ENCODE results near the gene SND1.

The SND1 gene

DNA sequence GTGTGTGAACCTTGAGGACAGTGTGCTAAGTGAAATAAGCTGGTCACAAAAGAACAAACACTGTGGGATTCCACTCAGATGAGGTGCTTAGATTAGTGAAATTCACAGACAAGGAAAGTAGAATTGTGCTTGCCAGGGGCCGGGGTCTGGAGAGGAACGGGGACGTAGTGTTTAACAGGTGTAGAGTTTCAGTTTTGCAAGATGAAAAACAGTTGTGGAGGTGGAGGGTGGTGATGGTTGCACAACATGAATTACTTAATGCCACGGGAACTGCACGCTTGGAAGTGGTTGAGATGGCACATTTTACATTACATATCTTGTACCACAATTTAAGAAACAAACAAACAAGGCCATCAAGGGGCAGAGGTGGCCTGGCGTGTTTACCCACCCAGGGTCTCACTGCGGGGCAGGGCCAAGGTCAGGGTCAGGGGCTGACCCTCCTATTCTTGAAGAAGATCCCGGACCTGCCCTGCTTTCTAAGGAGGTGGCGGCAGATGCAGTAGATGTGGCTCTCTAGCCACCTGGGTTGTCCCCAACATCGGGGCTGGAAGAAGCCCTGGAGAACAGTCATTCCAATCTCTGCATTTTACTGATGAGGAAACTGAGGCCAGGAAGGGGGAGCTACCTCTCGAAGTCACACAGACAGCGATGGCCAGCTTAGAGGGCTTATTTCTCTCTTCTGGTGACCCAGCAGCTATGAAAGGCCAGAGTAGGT is 470.7 kb downstream of the SND1 start:
- no peak for DNase-seq

DNA sequence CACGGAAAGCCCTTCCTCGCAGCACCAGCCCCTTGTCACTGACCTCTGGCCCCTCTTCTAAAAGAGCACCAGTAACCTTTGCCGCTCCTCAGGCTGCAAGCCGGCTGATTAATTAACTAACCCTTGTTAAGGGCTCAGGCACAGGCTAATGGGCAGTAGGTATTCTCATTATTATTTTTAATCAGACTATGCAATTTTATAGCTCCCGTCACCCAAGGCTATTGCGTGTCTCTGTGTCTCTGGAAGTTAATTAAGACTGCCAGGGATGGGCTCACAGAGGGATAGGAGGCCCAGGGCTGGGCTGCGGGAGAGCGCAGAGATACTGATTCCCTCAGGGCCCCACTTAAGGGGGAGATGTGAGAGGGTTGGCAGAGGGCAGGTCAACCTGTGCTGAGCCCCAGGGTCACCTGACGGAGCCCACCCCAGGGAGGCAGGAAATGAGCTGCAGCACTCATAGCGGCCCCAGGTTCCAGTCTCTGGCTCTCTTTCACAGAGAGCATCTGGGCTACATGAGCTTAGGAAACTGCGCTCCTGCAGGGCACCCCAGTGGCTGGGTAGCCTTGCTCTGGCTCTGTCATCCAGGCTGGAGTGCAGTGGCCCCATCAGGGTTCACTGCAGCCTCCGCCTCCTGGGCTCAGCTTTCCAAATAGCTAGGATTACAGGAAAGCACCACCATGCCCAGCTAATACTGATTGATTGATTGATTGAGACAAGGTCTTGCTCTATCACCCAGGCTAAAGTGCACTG is 471.5 kb downstream of the SND1 start:
- no peak for DNase-seq

DNA sequence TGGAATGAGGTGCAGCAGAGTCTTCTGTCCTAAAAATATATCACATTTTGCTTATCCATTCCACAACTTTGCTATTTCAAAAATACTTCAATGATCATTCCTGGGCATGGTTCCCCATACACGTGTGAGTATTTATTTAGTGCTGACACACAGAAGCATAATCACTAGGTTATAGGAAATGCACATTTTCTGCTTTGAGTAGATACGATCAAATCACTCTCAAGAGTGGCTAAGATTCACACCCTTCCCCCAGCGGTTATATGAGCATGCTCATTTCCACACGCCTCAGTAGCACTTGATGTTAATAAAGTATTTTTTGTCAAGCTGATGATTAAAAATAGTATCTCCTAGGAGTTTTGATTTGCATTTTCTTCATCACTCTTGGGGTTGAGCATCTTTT is 472.8 kb downstream of the SND1 start:
- DNase-seq: no peak

DNA sequence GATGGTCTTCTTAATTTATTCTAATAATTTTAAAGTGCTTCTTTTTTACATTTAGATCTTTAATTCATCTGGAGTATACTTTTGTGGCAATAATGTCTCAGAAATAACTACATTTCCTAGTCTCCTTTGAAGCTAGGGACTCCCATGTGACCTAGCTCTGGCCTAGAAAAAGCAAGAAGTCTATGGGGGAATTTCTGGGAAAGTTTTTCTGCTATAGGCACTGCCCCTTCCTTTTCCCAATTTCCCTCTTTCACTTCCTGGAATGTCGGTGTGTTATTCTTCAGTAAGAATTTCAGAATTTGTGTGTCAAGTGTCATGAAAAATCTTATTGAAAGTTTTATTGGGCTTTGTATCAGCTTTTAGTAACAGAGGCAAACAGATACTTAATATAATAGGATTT is 473.8 kb downstream of the SND1 start:
- no peak for DNase-seq

DNA sequence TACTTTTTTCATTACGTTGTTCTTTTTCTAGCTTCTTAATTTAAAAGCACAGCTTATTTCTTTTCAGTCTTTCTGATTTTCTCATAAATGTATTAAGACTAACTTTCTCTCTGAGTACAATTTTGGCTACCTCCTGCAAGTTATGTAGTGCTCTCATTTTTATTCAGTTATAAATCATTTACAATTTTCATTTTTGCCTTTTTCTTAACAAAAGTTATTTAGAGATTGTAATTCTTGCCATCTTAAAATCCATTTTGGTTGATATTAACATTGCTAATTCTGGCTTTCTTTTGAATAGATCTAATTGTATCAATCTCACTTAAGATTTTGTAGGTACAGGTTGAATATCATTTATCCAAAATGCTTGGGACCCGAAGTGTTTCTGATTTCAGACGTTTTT is 476.4 kb downstream of the SND1 start:
- DNase-seq: no peak

DNA sequence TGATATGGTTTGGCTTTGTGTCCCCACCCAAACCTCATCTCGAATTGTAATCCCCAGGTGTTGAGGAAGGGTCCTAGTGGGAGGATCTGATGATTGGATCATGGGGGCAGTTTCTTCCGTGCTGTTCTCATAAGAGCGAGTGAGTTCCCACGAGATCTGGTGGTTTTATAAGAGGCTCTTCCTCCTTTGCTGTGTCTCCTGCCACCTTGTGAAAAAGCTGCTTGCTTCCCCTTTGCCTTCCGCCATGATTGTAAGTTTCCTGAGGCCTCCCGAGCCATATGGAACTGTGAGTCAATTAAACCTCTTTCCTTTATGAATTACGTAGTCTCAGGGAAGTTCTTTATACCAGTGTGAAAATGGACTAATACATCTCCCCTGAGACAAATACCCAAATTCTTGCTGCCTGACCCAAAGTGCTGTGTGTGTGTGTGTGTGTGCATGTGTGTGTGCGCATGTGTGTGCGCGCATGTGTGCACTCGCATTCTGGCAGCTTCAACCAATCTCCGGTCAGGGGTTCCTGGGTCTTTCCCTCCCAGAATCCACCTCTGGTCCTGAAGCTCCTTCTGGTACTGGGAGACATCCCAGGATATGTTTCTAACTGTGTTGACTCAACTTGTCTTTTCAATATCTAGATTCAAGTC is 477.4 kb downstream of the SND1 start:
- no peak for DNase-seq

DNA sequence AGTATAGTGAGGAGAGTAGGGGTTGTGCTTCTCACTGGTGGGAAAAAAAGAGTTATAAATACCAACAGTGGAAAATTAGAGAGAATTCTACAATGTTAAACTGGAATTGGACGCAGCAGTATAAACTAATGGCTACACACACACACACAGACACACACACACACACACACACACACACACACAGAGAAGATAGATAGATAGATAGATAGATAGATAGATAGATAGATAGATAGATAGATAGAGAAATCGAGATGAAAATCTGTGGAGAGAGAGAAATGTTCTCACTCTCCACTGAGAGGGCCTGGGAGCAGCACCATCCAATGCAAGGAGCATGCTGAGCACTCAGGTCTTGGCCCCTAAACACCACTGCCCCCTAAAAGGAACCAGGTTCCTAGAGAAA is 479.1 kb downstream of the SND1 start:
- DNase-seq: no peak

DNA sequence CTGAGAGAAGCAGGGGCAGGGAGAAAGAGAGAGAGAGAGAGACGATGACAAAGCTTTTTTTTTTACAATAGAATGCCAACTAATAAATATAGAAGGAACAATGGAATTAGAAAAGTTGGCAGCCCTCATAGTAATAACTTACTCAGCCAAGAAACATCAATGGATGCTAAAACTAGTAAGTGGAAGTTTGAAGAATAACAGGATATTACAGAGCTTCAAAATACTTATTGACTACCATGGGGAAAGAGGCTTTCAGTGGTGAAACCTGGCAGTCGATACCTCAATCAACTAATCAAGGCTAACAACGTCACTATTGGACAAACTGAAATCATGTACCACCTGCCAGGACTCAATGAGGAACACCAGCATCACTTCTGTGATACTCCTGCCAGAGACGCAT is 479.7 kb downstream of the SND1 start:
- no peak for DNase-seq

DNA sequence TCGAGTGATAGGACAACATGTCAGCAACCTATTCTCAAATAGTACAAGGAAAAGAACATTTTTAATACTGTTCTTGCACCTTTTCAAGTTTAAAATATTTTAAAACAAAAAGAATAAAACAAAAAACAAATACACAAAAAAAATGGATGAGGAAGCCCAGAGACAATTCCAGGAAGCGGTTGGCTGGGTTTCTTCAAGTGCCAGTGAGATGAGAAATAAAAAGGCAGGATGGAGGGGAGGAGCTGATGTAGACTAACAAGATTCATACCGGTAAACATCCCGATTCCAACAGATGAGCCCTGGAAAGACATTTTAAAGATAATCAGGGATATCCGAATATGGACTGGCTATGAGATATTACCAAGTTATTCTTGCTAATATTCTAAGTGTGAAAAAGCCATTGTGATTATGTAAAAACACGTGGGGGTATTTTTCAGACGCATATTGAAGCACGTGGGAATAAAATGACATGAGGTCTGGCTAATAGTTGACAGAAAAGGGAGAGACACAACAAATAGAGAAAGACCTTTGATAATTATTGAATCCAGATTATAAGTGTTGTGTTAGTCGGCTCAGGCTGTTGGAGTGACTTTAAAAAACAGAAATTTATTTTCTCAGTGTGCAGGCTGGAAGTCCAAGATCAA is 480.6 kb downstream of the SND1 start:
- DNase-seq: no peak

DNA sequence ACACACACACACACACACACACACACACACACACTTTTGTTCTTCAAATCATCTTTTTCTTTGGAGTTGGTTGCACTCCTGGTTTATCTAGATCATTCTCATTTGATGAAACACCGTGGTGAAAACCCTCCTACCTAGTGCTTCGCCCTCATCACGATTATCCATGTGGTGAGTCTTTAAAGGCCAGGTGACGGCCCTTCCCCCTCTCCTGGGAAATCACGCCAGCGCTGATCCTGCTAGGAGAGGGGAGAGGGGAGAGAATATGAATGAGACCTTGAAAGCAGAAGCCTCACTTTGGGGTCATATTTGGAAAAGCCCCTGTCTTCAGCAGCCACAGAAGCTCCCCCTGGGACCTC is 483.1 kb downstream of the SND1 start:
- DNase-seq: no peak

DNA sequence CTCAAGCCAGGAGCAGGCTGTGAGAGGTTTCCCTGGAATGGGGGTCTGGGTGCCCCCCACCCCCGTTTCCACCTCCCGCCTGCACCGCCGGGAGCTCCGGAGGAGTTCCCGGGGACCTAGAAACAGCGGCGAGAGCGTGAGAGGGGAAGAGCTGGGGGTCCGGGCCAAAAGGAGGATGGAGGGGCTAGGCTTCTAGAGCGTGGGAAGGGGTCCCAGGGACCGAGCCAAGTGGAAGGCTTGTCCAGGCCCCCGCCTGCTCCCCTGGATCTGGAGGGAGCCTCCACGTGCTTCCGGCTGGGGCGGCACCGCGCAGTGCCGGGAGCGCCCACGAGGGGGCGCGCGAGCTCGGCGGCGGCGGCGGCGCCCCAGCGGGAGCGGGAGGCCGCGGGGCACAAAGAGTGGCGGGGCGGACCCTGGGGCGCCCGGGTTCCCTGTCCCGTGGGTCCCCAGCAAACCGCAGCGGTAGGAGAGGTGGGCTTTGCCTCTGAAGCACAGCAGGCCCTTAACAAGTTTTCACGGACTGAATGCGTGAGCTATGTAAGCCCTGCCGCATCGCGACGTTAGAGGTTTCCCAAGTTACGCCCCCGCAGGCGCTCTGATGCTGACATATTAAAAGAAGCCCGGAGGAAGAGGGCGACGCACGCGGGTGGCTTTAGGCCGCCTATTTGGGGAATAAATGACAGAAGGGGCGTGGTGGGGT is 483.7 kb downstream of the SND1 start:
- DNase-seq: peak; percentile 47

DNA sequence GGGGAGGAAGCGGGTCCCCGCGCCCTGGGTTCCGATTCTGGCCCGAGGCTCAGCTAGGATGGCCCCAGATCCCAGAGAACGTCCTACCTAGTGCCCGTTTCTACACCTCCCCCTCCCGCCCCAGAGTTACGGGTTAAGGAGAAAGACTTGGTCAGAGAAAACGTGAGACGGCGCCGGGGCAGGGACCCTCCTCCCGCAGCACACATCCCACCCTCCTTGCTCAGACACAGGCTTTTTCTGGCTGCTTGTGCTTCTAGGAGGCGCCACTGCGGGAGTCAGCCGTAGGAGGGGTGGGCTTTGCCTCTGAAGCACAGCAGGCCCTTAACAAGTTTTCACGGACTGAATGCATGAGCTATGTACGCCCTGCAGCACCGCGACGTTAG is 484.2 kb downstream of the SND1 start:
- DNase-seq: no peak

DNA sequence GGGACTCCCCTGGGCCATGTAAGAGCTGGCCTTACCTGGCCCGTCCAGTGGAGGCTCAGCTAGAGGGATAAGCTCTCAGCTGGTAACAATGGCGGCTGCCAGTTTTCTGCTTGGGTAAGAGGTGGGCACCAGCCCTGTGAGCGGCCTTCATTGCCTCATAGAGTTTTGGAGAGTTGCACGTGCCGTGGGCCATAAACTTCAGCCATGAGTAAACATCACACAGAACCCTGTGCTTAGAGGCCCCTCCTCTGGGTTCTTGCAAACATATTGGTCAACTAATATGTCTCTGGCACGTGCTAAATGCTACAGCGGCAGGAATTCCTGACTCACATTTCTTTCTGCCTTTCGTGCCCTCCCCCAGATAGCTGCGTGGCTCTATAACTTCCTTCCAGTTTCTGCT is 485.2 kb downstream of the SND1 start:
- DNase-seq: peak; percentile 69

DNA sequence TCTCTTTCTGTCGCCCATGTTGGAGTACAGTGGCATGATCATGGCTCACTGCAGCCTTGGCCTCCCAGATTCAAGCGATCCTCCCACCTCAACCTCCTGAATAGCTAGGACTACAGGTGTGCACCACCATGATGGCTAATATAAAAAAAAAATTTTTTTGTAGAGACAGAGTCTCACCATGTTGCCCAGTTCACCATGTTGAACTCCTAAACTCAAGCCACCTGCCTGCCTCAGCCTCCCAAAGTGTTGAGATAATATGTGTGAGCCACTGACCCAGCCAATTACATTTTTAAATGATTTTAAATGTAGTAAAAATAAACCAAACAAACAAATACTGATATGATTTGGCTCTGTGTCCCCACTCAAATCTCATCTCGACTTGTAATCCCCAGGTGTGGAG is 487.4 kb downstream of the SND1 start:
- no peak for DNase-seq

DNA sequence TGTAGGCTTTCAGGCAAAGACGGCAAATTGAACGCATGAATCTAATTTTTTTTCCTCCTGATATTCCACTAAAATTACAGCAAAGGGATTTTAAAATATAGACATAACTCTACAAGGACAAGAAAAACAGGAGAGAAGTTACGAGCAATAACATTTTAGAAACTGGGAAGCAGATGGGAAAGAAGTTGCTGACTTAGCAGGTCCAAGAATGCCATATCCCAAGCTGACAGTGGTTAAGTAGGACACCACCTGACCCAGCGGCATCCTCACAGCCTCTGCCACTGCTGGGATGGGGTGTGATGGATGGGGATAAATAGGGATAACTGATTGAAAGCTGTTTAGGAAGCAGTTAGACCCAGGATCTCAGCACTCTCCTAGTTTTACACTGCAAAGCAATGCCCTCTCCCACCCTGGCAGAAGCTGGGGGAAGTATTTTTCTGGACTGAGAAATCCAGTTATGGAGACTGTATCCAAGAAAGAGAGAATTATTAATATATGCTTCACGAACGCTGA is 489.7 kb downstream of the SND1 start:
- DNase-seq: no peak
